Kidney epithelial cell (primary cell): ENCODE measurements around the gene ZNF598. TPM values are rescaled to one million over a fixed set of nuclear protein-coding genes. Genes with fewer than 3 reads are reported as not detected.

Source experiments
- DNase-seq: peaks from one replicate; pipeline ENCODE4 v3.0.0-alpha.2; 2010; ENCODE audit warnings: low read depth
- H3K27me3 ChIP-seq: 2 replicates; pipeline ENCODE4 v1.6.0; 2011; ENCODE audit warnings: low read length; ENCODE audit not compliant: control insufficient read depth, insufficient read depth
- H3K36me3 ChIP-seq: 2 replicates; pipeline ENCODE4 v1.5.1; 2011; ENCODE audit warnings: low read length; ENCODE audit not compliant: control insufficient read depth, insufficient read depth
- H3K4me3 ChIP-seq: 2 replicates; pipeline ENCODE4 v1.5.1; 2011; ENCODE audit warnings: low read depth, mild to moderate bottlenecking, control low read depth, low read length
- CTCF ChIP-seq: IDR thresholded peaks from 2 replicates; pipeline ENCODE4 v1.5.1; 2011; ENCODE audit warnings: mild to moderate bottlenecking, moderate library complexity, low read length, control low read depth, inconsistent platforms; ENCODE audit not compliant: insufficient read depth, poor library complexity, severe bottlenecking
- total RNA-seq: library from RNA; depleted of rRNA; stranded (reverse); fragments of >200 nt; gene quantifications from 2 replicates; pipeline ENCODE4 v1.2.3, GENCODE V29; 2015

The ZNF598 gene
- total RNA-seq, 1 donor from 2014 or later = 57.7 TPM

- no peak for DNase-seq
- Histone ChIP-seq H3K27me3 (no peaks in the 10 kb centered on the region), H3K4me3 (no peak overlapping the region), H3K36me3 (no peaks in the 10 kb centered on the region)
- TF ChIP-seq CTCF = no peak
These were observed 29.0 kb upstream of the ZNF598 start for GRCh38 chr16:2038382-2039231.

GRCh38 chr16:2037647-2038381, 28.2 kb upstream of the ZNF598 start:
- Histone ChIP-seq H3K36me3 (no peaks in the 10 kb centered on the region), H3K27me3 (no peaks in the 10 kb centered on the region), H3K4me3 (no peak overlapping the region)
- DNase-seq = no peak
- TF ChIP-seq CTCF = no peak

GRCh38 chr16:2037115-2037514, 27.5 kb upstream of the ZNF598 start:
- Histone ChIP-seq H3K36me3 (no peaks in the 10 kb centered on the region), H3K27me3 (no peaks in the 10 kb centered on the region), H3K4me3 (no peak overlapping the region)
- TF ChIP-seq CTCF = no peak
- no peak for DNase-seq

- TF ChIP-seq CTCF = no peak
- H3K4me3 ChIP-seq = no peak overlapping the region
- no peaks in the 10 kb centered on the region for H3K36me3 ChIP-seq
- no peaks in the 10 kb centered on the region for H3K27me3 ChIP-seq
- DNase-seq = no peak
These were observed 26.8 kb upstream of the ZNF598 start for GRCh38 chr16:2036200-2036966.

GRCh38 chr16:2035431-2036199, 26.0 kb upstream of the ZNF598 start:
- Histone ChIP-seq H3K36me3 (no peaks in the 10 kb centered on the region), H3K27me3 (no peaks in the 10 kb centered on the region), H3K4me3 (no peak overlapping the region)
- DNase-seq = no peak
- no peak for TF ChIP-seq CTCF
